ENCODE results near the gene PAQR8. TPM values are rescaled to one million over a fixed set of nuclear protein-coding genes. Genes with fewer than 3 reads are reported as not detected.

Gene PAQR8
- total and polyA plus RNA-seq, 4 donors, result 0.43 to 3.3 (median 0.74) TPM

DNA sequence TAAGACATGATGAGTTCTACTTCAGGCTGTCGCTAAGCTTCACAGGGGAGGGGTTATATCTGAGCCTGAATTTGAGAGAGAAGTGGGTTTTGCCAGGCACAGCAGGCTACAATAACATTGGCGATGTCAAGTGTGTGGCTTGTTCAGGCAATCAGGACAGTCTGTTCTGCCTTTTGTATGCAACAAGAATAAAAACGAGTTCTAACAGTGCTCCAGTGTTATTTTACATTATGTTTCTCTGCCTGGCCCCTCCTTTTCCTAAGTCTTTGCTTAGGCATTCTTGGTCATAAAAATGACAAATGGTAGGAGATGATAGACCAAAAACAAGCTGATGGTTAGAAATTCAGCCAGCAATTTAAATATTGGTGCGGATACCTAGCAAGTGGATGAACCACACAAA is 26.8 kb downstream of the PAQR8 start:
- no peaks in the 10 kb centered on the region for H3K27me3 ChIP-seq (ENCODE audit: control insufficient read depth in 4 of 4, insufficient read depth in 4 of 4, low read length in 3 of 4)
- no peaks in the 10 kb centered on the region for H3K36me3 ChIP-seq (ENCODE audit: control insufficient read depth in 4 of 4, insufficient read depth in 3 of 4, low read depth in 1 of 4, low read length in 3 of 4)
- peak overlapping the region in 1 of 2 donors; percentile 64 for H3K27ac ChIP-seq (ENCODE audit: low read depth in 1 of 2, low read length in 2 of 2)
- no peak for DNase-seq (ENCODE audit: low spot score)
- peaks cover 3 to 20% (median 14%) of the 10 kb centered on the region in 4 donors for H3K4me1 ChIP-seq (ENCODE audit: control insufficient read depth in 4 of 4, insufficient read depth in 4 of 4, low read length in 3 of 4)
- WGBS, result 92% methylated on average over 4 of the region's 4 CpGs
- TF ChIP-seq, protein P1, sequence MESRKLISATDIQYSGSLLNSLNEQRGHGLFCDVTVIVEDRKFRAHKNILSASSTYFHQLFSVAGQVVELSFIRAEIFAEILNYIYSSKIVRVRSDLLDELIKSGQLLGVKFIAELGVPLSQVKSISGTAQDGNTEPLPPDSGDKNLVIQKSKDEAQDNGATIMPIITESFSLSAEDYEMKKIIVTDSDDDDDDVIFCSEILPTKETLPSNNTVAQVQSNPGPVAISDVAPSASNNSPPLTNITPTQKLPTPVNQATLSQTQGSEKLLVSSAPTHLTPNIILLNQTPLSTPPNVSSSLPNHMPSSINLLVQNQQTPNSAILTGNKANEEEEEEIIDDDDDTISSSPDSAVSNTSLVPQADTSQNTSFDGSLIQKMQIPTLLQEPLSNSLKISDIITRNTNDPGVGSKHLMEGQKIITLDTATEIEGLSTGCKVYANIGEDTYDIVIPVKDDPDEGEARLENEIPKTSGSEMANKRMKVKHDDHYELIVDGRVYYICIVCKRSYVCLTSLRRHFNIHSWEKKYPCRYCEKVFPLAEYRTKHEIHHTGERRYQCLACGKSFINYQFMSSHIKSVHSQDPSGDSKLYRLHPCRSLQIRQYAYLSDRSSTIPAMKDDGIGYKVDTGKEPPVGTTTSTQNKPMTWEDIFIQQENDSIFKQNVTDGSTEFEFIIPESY (IDR thresholded peaks at IDR 0.05), result no peak
- TF ChIP-seq FOXA1 (IDR thresholded peaks at IDR 0.05) (no peak), HNF4A (conservative IDR thresholded peaks at IDR 0.05) (no peak)
- TF ChIP-seq, protein P2, sequence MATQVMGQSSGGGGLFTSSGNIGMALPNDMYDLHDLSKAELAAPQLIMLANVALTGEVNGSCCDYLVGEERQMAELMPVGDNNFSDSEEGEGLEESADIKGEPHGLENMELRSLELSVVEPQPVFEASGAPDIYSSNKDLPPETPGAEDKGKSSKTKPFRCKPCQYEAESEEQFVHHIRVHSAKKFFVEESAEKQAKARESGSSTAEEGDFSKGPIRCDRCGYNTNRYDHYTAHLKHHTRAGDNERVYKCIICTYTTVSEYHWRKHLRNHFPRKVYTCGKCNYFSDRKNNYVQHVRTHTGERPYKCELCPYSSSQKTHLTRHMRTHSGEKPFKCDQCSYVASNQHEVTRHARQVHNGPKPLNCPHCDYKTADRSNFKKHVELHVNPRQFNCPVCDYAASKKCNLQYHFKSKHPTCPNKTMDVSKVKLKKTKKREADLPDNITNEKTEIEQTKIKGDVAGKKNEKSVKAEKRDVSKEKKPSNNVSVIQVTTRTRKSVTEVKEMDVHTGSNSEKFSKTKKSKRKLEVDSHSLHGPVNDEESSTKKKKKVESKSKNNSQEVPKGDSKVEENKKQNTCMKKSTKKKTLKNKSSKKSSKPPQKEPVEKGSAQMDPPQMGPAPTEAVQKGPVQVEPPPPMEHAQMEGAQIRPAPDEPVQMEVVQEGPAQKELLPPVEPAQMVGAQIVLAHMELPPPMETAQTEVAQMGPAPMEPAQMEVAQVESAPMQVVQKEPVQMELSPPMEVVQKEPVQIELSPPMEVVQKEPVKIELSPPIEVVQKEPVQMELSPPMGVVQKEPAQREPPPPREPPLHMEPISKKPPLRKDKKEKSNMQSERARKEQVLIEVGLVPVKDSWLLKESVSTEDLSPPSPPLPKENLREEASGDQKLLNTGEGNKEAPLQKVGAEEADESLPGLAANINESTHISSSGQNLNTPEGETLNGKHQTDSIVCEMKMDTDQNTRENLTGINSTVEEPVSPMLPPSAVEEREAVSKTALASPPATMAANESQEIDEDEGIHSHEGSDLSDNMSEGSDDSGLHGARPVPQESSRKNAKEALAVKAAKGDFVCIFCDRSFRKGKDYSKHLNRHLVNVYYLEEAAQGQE (IDR thresholded peaks at IDR 0.05), result no peak
- H3K9ac ChIP-seq (ENCODE audit: low read depth in 1 of 2, low read length in 2 of 2), result no peak overlapping the region
- no peak overlapping the region for H3K4me3 ChIP-seq (ENCODE audit: low read depth in 1 of 3, low read length in 3 of 3)
- no peaks in the 10 kb centered on the region for H3K9me3 ChIP-seq (ENCODE audit: control insufficient read depth in 4 of 4, low read length in 3 of 4)

DNA sequence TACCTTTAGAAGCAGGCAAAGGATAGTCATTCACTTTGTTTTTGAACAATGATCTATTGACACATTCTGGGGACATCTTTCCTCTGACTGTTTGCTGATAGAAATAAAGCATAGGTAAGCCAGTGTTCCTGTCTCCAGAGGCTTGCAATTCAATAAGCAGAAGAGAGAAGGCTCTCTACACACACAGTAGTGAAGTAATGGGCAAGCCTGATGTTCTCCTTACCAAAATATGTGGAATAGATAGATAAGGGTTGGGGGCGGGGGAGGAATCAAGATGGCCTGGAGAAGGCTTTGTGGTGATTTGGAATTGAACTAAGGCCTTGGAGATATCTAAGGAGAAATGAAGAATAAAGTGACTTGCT is 27.3 kb downstream of the PAQR8 start:
- WGBS, result 57% methylated on average over 1 of the region's 1 CpG
- Histone ChIP-seq H3K4me3 (ENCODE audit: low read depth in 1 of 3, low read length in 3 of 3) (no peak overlapping the region), H3K9ac (ENCODE audit: low read depth in 1 of 2, low read length in 2 of 2) (peak overlapping the region in 1 of 2 donors; percentile 39), H3K4me1 (ENCODE audit: control insufficient read depth in 4 of 4, insufficient read depth in 4 of 4, low read length in 3 of 4) (peaks cover 3 to 20% (median 14%) of the 10 kb centered on the region in 4 donors), H3K36me3 (ENCODE audit: control insufficient read depth in 4 of 4, insufficient read depth in 3 of 4, low read depth in 1 of 4, low read length in 3 of 4) (no peaks in the 10 kb centered on the region), H3K27me3 (ENCODE audit: control insufficient read depth in 4 of 4, insufficient read depth in 4 of 4, low read length in 3 of 4) (no peaks in the 10 kb centered on the region), H3K9me3 (ENCODE audit: control insufficient read depth in 4 of 4, low read length in 3 of 4) (no peaks in the 10 kb centered on the region), H3K27ac (ENCODE audit: low read depth in 1 of 2, low read length in 2 of 2) (peak overlapping the region; percentile 64 to 86)
- TF ChIP-seq SP1 (IDR thresholded peaks at IDR 0.05) (no peak), TAF1 (conservative IDR thresholded peaks at IDR 0.05) (no peak), JUND (IDR thresholded peaks at IDR 0.05) (no peak), HNF4A (conservative IDR thresholded peaks at IDR 0.05) (no peak), FOXA2 (IDR thresholded peaks at IDR 0.05) (no peak)
- TF ChIP-seq, protein P3, sequence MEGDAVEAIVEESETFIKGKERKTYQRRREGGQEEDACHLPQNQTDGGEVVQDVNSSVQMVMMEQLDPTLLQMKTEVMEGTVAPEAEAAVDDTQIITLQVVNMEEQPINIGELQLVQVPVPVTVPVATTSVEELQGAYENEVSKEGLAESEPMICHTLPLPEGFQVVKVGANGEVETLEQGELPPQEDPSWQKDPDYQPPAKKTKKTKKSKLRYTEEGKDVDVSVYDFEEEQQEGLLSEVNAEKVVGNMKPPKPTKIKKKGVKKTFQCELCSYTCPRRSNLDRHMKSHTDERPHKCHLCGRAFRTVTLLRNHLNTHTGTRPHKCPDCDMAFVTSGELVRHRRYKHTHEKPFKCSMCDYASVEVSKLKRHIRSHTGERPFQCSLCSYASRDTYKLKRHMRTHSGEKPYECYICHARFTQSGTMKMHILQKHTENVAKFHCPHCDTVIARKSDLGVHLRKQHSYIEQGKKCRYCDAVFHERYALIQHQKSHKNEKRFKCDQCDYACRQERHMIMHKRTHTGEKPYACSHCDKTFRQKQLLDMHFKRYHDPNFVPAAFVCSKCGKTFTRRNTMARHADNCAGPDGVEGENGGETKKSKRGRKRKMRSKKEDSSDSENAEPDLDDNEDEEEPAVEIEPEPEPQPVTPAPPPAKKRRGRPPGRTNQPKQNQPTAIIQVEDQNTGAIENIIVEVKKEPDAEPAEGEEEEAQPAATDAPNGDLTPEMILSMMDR (IDR thresholded peaks at IDR 0.05; ENCODE audit: low read depth, low read length, missing input control), result peak; percentile 9
- TF ChIP-seq, protein P1 (IDR thresholded peaks at IDR 0.05), result no peak
- DNase-seq (ENCODE audit: low spot score), result no peak

Measured in liver (tissue), 9 donors.